IMR-90 (cell line): Measurements from ENCODE around the gene L3MBTL3. TPM values are rescaled to one million over a fixed set of nuclear protein-coding genes. Genes with fewer than 3 reads are reported as not detected.

Experiments
- ATAC-seq: fragments of 200-7000 bp; cut with Tn5 transposase; 2 replicates; pipeline ENCODE4 v1.9.1; 2020; ENCODE audit warnings: low read depth, mild to moderate bottlenecking, moderate library complexity
- BruUV-seq: library from RNA; stranded (reverse); fragments of 400-500 nt; replicated peaks from 2 replicates; lab custom pipeline; 2021; lab: Mats Ljungman, UMichigan
- CTCF ChIA-PET: fragments of 300-600 bp; formaldehyde crosslinking; extraction: SDS; loops from one replicate; lab custom pipeline; 2021; ENCODE audit warnings: antibody characterized with exemption; lab: Yijun Ruan, JAX
- POLR2A ChIA-PET: fragments of 300-600 bp; sonication (Branson Sonifier 250); formaldehyde crosslinking; loops from one replicate; lab custom pipeline; 2022; ENCODE audit warnings: antibody characterized with exemption; ENCODE audit not compliant: unreplicated experiment; lab: Charles Lee
- DNase-seq: peaks from one replicate; pipeline ENCODE4 v3.0.0; 2013
- H2AFZ ChIP-seq: replicated peaks from 2 replicates; pipeline ENCODE3; 2013; ENCODE audit warnings: low read length, mild to moderate bottlenecking; ENCODE audit not compliant: poor library complexity
- H2AK5ac ChIP-seq: 2 replicates; pipeline ENCODE4 v1.6.1; 2013; ENCODE audit warnings: low read depth, low read length, inconsistent platforms
- H2AK9ac ChIP-seq: replicated peaks from 2 replicates; pipeline ENCODE3; 2013; ENCODE audit warnings: mild to moderate bottlenecking, low read depth, low read length, moderate library complexity; ENCODE audit not compliant: poor library complexity
- H2BK120ac ChIP-seq: 2 replicates; pipeline ENCODE4 v1.6.1; 2013; ENCODE audit warnings: low read depth, low read length, inconsistent platforms
- H2BK15ac ChIP-seq: 3 replicates; pipeline ENCODE4 v1.6.1; 2013; ENCODE audit warnings: low read depth, low read length, inconsistent platforms
- H2BK20ac ChIP-seq: 2 replicates; pipeline ENCODE4 v1.6.1; 2013; ENCODE audit warnings: low read depth, mild to moderate bottlenecking, inconsistent platforms, low read length, moderate library complexity
- H2BK5ac ChIP-seq: 2 replicates; pipeline ENCODE4 v1.6.1; 2013; ENCODE audit warnings: mild to moderate bottlenecking, low read depth, low read length, inconsistent platforms; ENCODE audit not compliant: poor library complexity, severe bottlenecking
- H3K14ac ChIP-seq: replicated peaks from 2 replicates; pipeline ENCODE4 v1.6.1; 2013; ENCODE audit warnings: low read depth, low read length, inconsistent platforms
- H3K18ac ChIP-seq: 2 replicates; pipeline ENCODE4 v1.6.1; 2013; ENCODE audit warnings: low read depth, low read length, control low read depth
- H3K23ac ChIP-seq: 2 replicates; pipeline ENCODE4 v1.6.1; 2013; ENCODE audit warnings: low read depth, low read length, inconsistent platforms
- H3K27ac ChIP-seq: 2 replicates; pipeline ENCODE4 v1.5.1; 2013; ENCODE audit warnings: mild to moderate bottlenecking, control low read depth, low read length; ENCODE audit not compliant: insufficient read depth
- H3K27me3 ChIP-seq: 2 replicates; pipeline ENCODE4 v1.6.1; 2013; ENCODE audit warnings: low read length; ENCODE audit not compliant: control insufficient read depth, insufficient read depth
- H3K36me3 ChIP-seq: 2 replicates; pipeline ENCODE4 v1.6.1; 2013; ENCODE audit warnings: low read length, mixed read lengths; ENCODE audit not compliant: control insufficient read depth, insufficient read depth
- H3K4ac ChIP-seq: 2 replicates; pipeline ENCODE4 v1.6.1; 2013; ENCODE audit warnings: low read depth, low read length, inconsistent platforms
- H3K4me1 ChIP-seq: 2 replicates; pipeline ENCODE4 v1.6.1; 2013; ENCODE audit warnings: low read length, mixed read lengths; ENCODE audit not compliant: control insufficient read depth, insufficient read depth
- H3K4me2 ChIP-seq: 2 replicates; pipeline ENCODE4 v1.6.1; 2013; ENCODE audit warnings: low read depth, mild to moderate bottlenecking, control low read depth, low read length, moderate library complexity
- H3K4me3 ChIP-seq: 2 replicates; pipeline ENCODE4 v1.5.1; 2013; ENCODE audit warnings: low read depth, mild to moderate bottlenecking, control low read depth, low read length, moderate library complexity; ENCODE audit not compliant: insufficient read depth
- H3K56ac ChIP-seq: 2 replicates; pipeline ENCODE4 v1.6.1; 2013; ENCODE audit warnings: low read length, inconsistent platforms; ENCODE audit not compliant: insufficient read depth; ENCODE audit errors: extremely low read depth
- H3K79me1 ChIP-seq, 2 experiments: 2 replicates each; pipeline ENCODE4 v1.6.1; 2013; ENCODE audit warnings: low read length in 2 of 2, inconsistent platforms in 1 of 2, low read depth in 1 of 2
- H3K9ac ChIP-seq: 2 replicates; pipeline ENCODE4 v1.6.1; 2013; ENCODE audit warnings: low read depth, low read length, control low read depth
- H3K9me1 ChIP-seq: 2 replicates; pipeline ENCODE4 v1.6.1; 2013; ENCODE audit warnings: low read length, inconsistent platforms; ENCODE audit not compliant: insufficient read depth
- H3K9me3 ChIP-seq: 2 replicates; pipeline ENCODE4 v1.6.1; 2013; ENCODE audit warnings: low read length; ENCODE audit not compliant: control insufficient read depth, insufficient read depth
- H4K20me1 ChIP-seq: 2 replicates; pipeline ENCODE4 v1.6.1; 2013; ENCODE audit warnings: low read length, inconsistent platforms; ENCODE audit not compliant: insufficient read depth
- H4K5ac ChIP-seq: 2 replicates; pipeline ENCODE4 v1.6.1; 2013; ENCODE audit warnings: mild to moderate bottlenecking, low read depth, low read length, control low read depth
- H4K8ac ChIP-seq, 2 experiments: 2 replicates each; pipeline ENCODE4 v1.6.1; 2013; ENCODE audit warnings: low read depth in 2 of 2, low read length in 2 of 2, control low read depth in 1 of 2, inconsistent platforms in 1 of 2
- H4K91ac ChIP-seq: 2 replicates; pipeline ENCODE4 v1.6.1; 2013; ENCODE audit warnings: low read depth, low read length, inconsistent platforms; ENCODE audit not compliant: insufficient read depth
- CEBPB ChIP-seq: IDR thresholded peaks from 2 replicates; pipeline ENCODE4 v1.6.1; 2012; ENCODE audit warnings: low read depth, low read length, improper control_type of control experiment
- CHD1 ChIP-seq: IDR thresholded peaks from 2 replicates; pipeline ENCODE4 v1.6.1; 2012; ENCODE audit warnings: low read depth, low read length, improper control_type of control experiment
- CTCF ChIP-seq: conservative IDR thresholded peaks from 2 replicates; pipeline ENCODE4 v1.5.1; 2012; ENCODE audit warnings: mild to moderate bottlenecking, low read depth, low read length, improper control_type of control experiment
- FOS ChIP-seq: fragments of 150-350 bp; IDR thresholded peaks from 2 replicates; pipeline ENCODE4 v1.6.1; 2016; ENCODE audit warnings: low read depth, low read length
- MAFK ChIP-seq: IDR thresholded peaks from 2 replicates; pipeline ENCODE4 v1.6.1; 2012; ENCODE audit warnings: low read depth, low read length, improper control_type of control experiment
- MAZ ChIP-seq: IDR thresholded peaks from 2 replicates; pipeline ENCODE4 v1.6.1; 2012; ENCODE audit warnings: low read depth, mild to moderate bottlenecking, low read length, improper control_type of control experiment, moderate library complexity, borderline replicate concordance
- MXI1 ChIP-seq: IDR thresholded peaks from 2 replicates; pipeline ENCODE4 v1.6.1; 2012; ENCODE audit warnings: low read depth, mild to moderate bottlenecking, low read length, moderate library complexity, borderline replicate concordance
- NFE2L2 ChIP-seq: fragments of 150-350 bp; IDR thresholded peaks from 2 replicates; pipeline ENCODE4 v1.6.1; 2016; ENCODE audit warnings: low read depth, mild to moderate bottlenecking, low read length
- POLR2A ChIP-seq: IDR thresholded peaks from 2 replicates; pipeline ENCODE4 v1.6.1; 2012; ENCODE audit warnings: mild to moderate bottlenecking, low read depth, low read length
- RAD21 ChIP-seq: IDR thresholded peaks from 2 replicates; pipeline ENCODE4 v1.6.1; 2012; ENCODE audit warnings: low read length, improper control_type of control experiment
- RCOR1 ChIP-seq: IDR thresholded peaks from 2 replicates; pipeline ENCODE4 v1.6.1; 2012; ENCODE audit warnings: mild to moderate bottlenecking, low read length, improper control_type of control experiment; ENCODE audit not compliant: insufficient replicate concordance
- RFX5 ChIP-seq: IDR thresholded peaks from 2 replicates; pipeline ENCODE4 v1.8.0; 2012; ENCODE audit warnings: low read depth, mild to moderate bottlenecking, low read length, moderate library complexity
- SMC3 ChIP-seq: fragments of 150-350 bp; IDR thresholded peaks from 2 replicates; pipeline ENCODE4 v1.6.1; 2016; ENCODE audit warnings: low read depth, mild to moderate bottlenecking, antibody characterized with exemption, low read length, moderate library complexity
- USF2 ChIP-seq: fragments of 150-350 bp; IDR thresholded peaks from 2 replicates; pipeline ENCODE4 v1.6.1; 2017; ENCODE audit warnings: mild to moderate bottlenecking, antibody characterized with exemption, low read length, low read depth
- WGBS, 2 experiments: methylation state at CpG; one replicate each; pipeline versions ENCODE4 v1.1.5 to v1.1.7; 2013; ENCODE audit warnings: missing lambda C conversion rate in 2 of 2; ENCODE audit not compliant: insufficient read length in 1 of 2; ENCODE audit errors: extremely low coverage in 2 of 2; 5-methylcytosine and 5-hydroxymethylcytosine counted together
- dilution Hi-C: fragments of 300-500 bp; cut with HindIII; formaldehyde crosslinking; loops from one replicate; pipeline ENCODE4 v1.14.3; 2018; ENCODE audit warnings: low sequenced_read_pairs; ENCODE audit not compliant: unreplicated experiment
- in situ Hi-C: fragments of 300-500 bp; cut with MboI; formaldehyde crosslinking; loops from 3 replicates; pipeline ENCODE4 v1.14.3; 2019; ENCODE audit warnings: low sequenced_read_pairs, inconsistent platforms, mixed read lengths
- intact Hi-C: fragments of 100-400 bp; cut with micrococcal nuclease; formaldehyde crosslinking; loops from 2 replicates; pipeline ENCODE4 v1.10.0; 2022
- polyA plus RNA-seq, 3 experiments: library from polyadenylated mRNA; depleted of rRNA; stranded (reverse); fragments of >200 nt; gene quantifications; 2 replicates each; pipeline ENCODE4 v1.2.3, GENCODE V29; 2012; ENCODE audit warnings: low replicate concordance in 1 of 3
- total RNA-seq: library from RNA; depleted of rRNA; stranded (reverse); fragments of >200 nt; gene quantifications from 2 replicates; pipeline ENCODE4 v1.2.3, GENCODE V29; 2012
- TF ChIP-seq, protein P1 (sequence below): fragments of 150-350 bp; IDR thresholded peaks from 2 replicates; pipeline ENCODE4 v1.6.1; 2016; ENCODE audit warnings: low read depth, mild to moderate bottlenecking, low read length, moderate library complexity, borderline replicate concordance

The L3MBTL3 gene
- total and polyA plus RNA-seq, 2 of the 4 experiments (the other 2 are of a cell fraction), result 7.2 to 10.9 TPM

DNA sequence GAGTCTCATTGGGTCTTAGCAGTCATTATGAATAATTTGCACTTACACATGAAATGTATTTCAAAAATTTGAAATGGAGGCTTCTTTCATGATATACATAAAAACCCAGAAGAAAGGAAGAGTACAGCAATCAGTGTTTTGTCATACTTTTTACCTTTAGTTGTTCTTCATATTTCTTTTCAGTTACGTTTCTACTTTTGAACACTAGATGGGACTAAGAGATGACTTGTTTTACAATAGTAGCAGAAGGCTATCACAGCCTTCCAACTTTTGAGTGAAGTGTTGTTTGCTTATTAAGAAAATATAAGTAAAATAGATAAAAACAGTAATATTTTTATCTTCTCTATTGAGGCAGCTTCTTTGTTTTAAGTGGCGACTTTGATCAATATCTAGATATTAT lies 58.1 kb downstream of the L3MBTL3 start:
- POLR2A ChIA-PET, result no interaction called here
- Histone ChIP-seq H3K4me1 (peaks cover 2% of the 10 kb centered on the region; the same call in 1 of the 2 replicates), H3K4me3 (no peak overlapping the region), H3K9ac (no peak overlapping the region), H3K4ac (no peak overlapping the region), H2AFZ (no peak overlapping the region), H4K8ac (no peak overlapping the region), H2AK9ac (no peak overlapping the region), H2BK20ac (no peak overlapping the region), H2AK5ac (no peak overlapping the region), H3K9me1 (no peaks in the 10 kb centered on the region), H3K23ac (no peak overlapping the region), H3K4me2 (no peak overlapping the region), H3K27ac (no peak overlapping the region), H3K18ac (no peak overlapping the region), H3K79me1 (no peaks in the 10 kb centered on the region; a peak in 2 of 4 replicates), H2BK15ac (no peak overlapping the region), H4K91ac (no peak overlapping the region), H4K20me1 (no peaks in the 10 kb centered on the region), H3K14ac (no peak overlapping the region), H3K9me3 (no peaks in the 10 kb centered on the region), H3K27me3 (no peaks in the 10 kb centered on the region), H2BK5ac (no peak overlapping the region), H2BK120ac (no peak overlapping the region), H3K36me3 (peaks cover 4% of the 10 kb centered on the region; the same call in 1 of the 2 replicates), H4K5ac (no peak overlapping the region), H3K56ac (no peak overlapping the region)
- DNase-seq, result peak; percentile 13
- BruUV-seq, result no TSS peak
- peak; percentile 33 for TF ChIP-seq CTCF
- no peak for TF ChIP-seq FOS
- no peak for TF ChIP-seq RCOR1
- peak; percentile 30; the same call in 1 of the 2 replicates for TF ChIP-seq RAD21
- no peak for TF ChIP-seq RFX5
- TF ChIP-seq CEBPB, result no peak
- no peak for TF ChIP-seq MAZ
- TF ChIP-seq, protein P1, sequence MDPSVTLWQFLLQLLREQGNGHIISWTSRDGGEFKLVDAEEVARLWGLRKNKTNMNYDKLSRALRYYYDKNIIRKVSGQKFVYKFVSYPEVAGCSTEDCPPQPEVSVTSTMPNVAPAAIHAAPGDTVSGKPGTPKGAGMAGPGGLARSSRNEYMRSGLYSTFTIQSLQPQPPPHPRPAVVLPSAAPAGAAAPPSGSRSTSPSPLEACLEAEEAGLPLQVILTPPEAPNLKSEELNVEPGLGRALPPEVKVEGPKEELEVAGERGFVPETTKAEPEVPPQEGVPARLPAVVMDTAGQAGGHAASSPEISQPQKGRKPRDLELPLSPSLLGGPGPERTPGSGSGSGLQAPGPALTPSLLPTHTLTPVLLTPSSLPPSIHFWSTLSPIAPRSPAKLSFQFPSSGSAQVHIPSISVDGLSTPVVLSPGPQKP, result no peak
- no peak for TF ChIP-seq MXI1
- TF ChIP-seq NFE2L2, result no peak
- no peak for TF ChIP-seq MAFK
- TF ChIP-seq SMC3, result no peak
- no peak for TF ChIP-seq CHD1
- TF ChIP-seq USF2, result no peak
- TF ChIP-seq POLR2A, result no peak
- ATAC-seq, result no peak
- intact Hi-C loops (loop anchor here (5.0 kb wide), 1 partner anchor 206 kb away; no protein-coding TSS in a partner anchor), dilution Hi-C loops (no loop called here), in situ Hi-C loops (no loop called here)
- no CpG with 5 or more reads among the region's 2 CpGs for WGBS, 2 experiments
- CTCF ChIA-PET, result no interaction called here
